ENCODE data around the gene SPATA20.

Gene SPATA20

GRCh38 chr17:50582741-50583140 is 35.8 kb downstream of the SPATA20 start:
- no peak for DNase-seq

GRCh38 chr17:50583641-50584040 is 36.7 kb downstream of the SPATA20 start:
- no peak for DNase-seq

GRCh38 chr17:50584116-50584515 is 37.1 kb downstream of the SPATA20 start:
- DNase-seq: no peak

- DNase-seq: no peak
These were observed 37.8 kb downstream of the SPATA20 start for GRCh38 chr17:50584749-50585148.

- DNase-seq: no peak
These were observed 38.4 kb downstream of the SPATA20 start for GRCh38 chr17:50585346-50585745.

- DNase-seq: no peak
These were observed 38.9 kb downstream of the SPATA20 start for GRCh38 chr17:50585891-50586290.

GRCh38 chr17:50586421-50587247 is 39.7 kb downstream of the SPATA20 start:
- DNase-seq: no peak

- no peak for DNase-seq
These were observed 40.6 kb downstream of the SPATA20 start for GRCh38 chr17:50587571-50587970.

- DNase-seq: no peak
These were observed 41.5 kb downstream of the SPATA20 start for GRCh38 chr17:50588391-50589049.

- no peak for DNase-seq
These were observed 42.2 kb downstream of the SPATA20 start for GRCh38 chr17:50589095-50589705.

- no peak for DNase-seq
These were observed 44.2 kb downstream of the SPATA20 start for GRCh38 chr17:50590946-50591737.

- peak; percentile 82 for DNase-seq
These were observed 46.3 kb downstream of the SPATA20 start for GRCh38 chr17:50593321-50593720.

- DNase-seq: no peak
These were observed 47.3 kb downstream of the SPATA20 start for GRCh38 chr17:50594128-50594823.

- DNase-seq: no peak
These were observed 47.9 kb downstream of the SPATA20 start for GRCh38 chr17:50594892-50595291.

GRCh38 chr17:50596191-50597037 is 49.4 kb downstream of the SPATA20 start:
- no peak for DNase-seq

GRCh38 chr17:50598487-50598886 is 51.5 kb downstream of the SPATA20 start:
- DNase-seq: no peak

GRCh38 chr17:50599606-50600005 is 52.6 kb downstream of the SPATA20 start:
- no peak for DNase-seq

GRCh38 chr17:50601823-50602375 is 54.9 kb downstream of the SPATA20 start:
- DNase-seq: no peak

GRCh38 chr17:50602836-50603235 is 55.9 kb downstream of the SPATA20 start:
- DNase-seq: no peak

GRCh38 chr17:50603340-50603739 is 56.4 kb downstream of the SPATA20 start:
- no peak for DNase-seq

- no peak for DNase-seq
These were observed 57.5 kb downstream of the SPATA20 start for GRCh38 chr17:50604513-50604912.
